MM.1S (cell line): ENCODE results near the gene KLF14.

Experiments used
- DNase-seq: peaks from one replicate; pipeline ENCODE4 v3.0.0-alpha.2; 2015
- H2AFZ ChIP-seq: fragments of 300-600 bp; sonication (generic); 2 replicates; pipeline ENCODE4 v1.6.0; 2016; ENCODE audit warnings: antibody characterized with exemption, low read length
- H3F3A ChIP-seq: fragments of 300-600 bp; sonication (generic); 2 replicates; pipeline ENCODE4 v1.6.1; 2016; ENCODE audit warnings: mild to moderate bottlenecking, antibody characterized with exemption, low read length, moderate library complexity, mixed read lengths; ENCODE audit not compliant: insufficient read depth
- H3K27ac ChIP-seq: fragments of 300-600 bp; sonication (generic); 2 replicates; pipeline ENCODE4 v1.5.1; 2016; ENCODE audit warnings: mild to moderate bottlenecking, low read length
- H3K27me3 ChIP-seq: fragments of 300-600 bp; sonication (generic); replicated peaks from 2 replicates; pipeline ENCODE4 v1.6.0; 2016; ENCODE audit warnings: low read length; ENCODE audit not compliant: insufficient read depth
- H3K36me3 ChIP-seq: fragments of 300-600 bp; sonication (generic); replicated peaks from 2 replicates; pipeline ENCODE4 v1.6.1; 2016; ENCODE audit warnings: mild to moderate bottlenecking, low read length, mixed read lengths; ENCODE audit not compliant: insufficient read depth
- H3K4me1 ChIP-seq: fragments of 300-600 bp; sonication (generic); 2 replicates; pipeline ENCODE4 v1.6.1; 2016; ENCODE audit warnings: low read length, mixed read lengths
- H3K4me2 ChIP-seq: fragments of 300-600 bp; sonication (generic); 2 replicates; pipeline ENCODE4 v1.6.0; 2016; ENCODE audit warnings: low read depth, low read length
- H3K4me3 ChIP-seq: fragments of 300-600 bp; sonication (generic); 2 replicates; pipeline ENCODE4 v1.5.1; 2016; ENCODE audit warnings: low read length, mixed read lengths
- H3K79me2 ChIP-seq: fragments of 300-600 bp; sonication (generic); 2 replicates; pipeline ENCODE4 v1.6.1; 2016; ENCODE audit warnings: mixed run types, low read length, mixed read lengths
- H3K9ac ChIP-seq: fragments of 300-600 bp; sonication (generic); 2 replicates; pipeline ENCODE4 v1.6.1; 2016; ENCODE audit warnings: low read length, mixed read lengths
- H3K9me2 ChIP-seq: fragments of 300-600 bp; sonication (generic); replicated peaks from 2 replicates; pipeline ENCODE4 v1.6.1; 2016; ENCODE audit warnings: mild to moderate bottlenecking, low read length, mixed read lengths; ENCODE audit not compliant: insufficient read depth
- H3K9me3 ChIP-seq: fragments of 300-600 bp; sonication (generic); replicated peaks from 2 replicates; pipeline ENCODE4 v1.6.1; 2016; ENCODE audit warnings: mild to moderate bottlenecking, low read length, mixed read lengths; ENCODE audit not compliant: insufficient read depth
- H4K20me1 ChIP-seq: fragments of 300-600 bp; sonication (generic); 2 replicates; pipeline ENCODE4 v1.6.1; 2016; ENCODE audit warnings: mild to moderate bottlenecking, low read length, moderate library complexity, mixed read lengths; ENCODE audit not compliant: insufficient read depth
- EZH2 ChIP-seq: fragments of 300-600 bp; sonication (generic); optimal IDR thresholded peaks from 2 replicates; pipeline ENCODE3; 2017; ENCODE audit warnings: low read depth, mild to moderate bottlenecking, antibody characterized with exemption, low read length, mixed read lengths
- EZH2phosphoT487 ChIP-seq: fragments of 300-600 bp; sonication (generic); IDR thresholded peaks from 2 replicates; pipeline ENCODE4 v1.6.1; 2018; ENCODE audit warnings: antibody characterized with exemption, low read length
- TF ChIP-seq, protein P1 (sequence below): fragments of 300-600 bp; sonication (generic); IDR thresholded peaks from 2 replicates; pipeline ENCODE4 v1.5.1; 2016; ENCODE audit warnings: antibody characterized with exemption, low read length, mixed read lengths

Gene KLF14

DNA sequence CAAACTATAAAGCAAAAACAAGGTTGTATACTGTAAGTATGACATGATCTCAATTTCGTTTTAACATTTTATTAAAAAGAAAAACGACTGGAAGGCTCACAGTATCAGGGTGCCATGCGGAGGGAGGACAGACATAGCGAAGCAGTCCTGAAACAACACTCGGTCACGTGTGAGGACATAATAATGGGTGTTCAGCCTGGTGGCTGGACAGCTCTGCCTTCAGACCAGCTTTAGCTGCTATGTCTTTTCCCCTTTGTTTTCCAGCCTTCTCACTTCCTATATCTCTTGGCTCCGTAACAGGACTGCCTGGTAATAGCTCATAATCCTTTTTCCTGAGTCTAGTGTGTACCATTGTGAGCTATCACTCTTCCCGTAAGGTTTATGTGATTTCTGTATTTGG, 18.4 kb upstream of the KLF14 start:
- Histone ChIP-seq H3K4me1 (no peaks in the 10 kb centered on the region), H3K27me3 (no peaks in the 10 kb centered on the region), H3K9me3 (no peaks in the 10 kb centered on the region), H3K4me3 (no peak overlapping the region), H4K20me1 (no peaks in the 10 kb centered on the region), H3K9ac (no peak overlapping the region), H3K9me2 (no peaks in the 10 kb centered on the region), H3K27ac (no peak overlapping the region), H3K79me2 (no peaks in the 10 kb centered on the region), H3K36me3 (no peaks in the 10 kb centered on the region), H2AFZ (no peak overlapping the region), H3F3A (no peaks in the 10 kb centered on the region), H3K4me2 (no peak overlapping the region)
- TF ChIP-seq EZH2phosphoT487: no peak
- no peak for TF ChIP-seq EZH2
- TF ChIP-seq, protein P1, sequence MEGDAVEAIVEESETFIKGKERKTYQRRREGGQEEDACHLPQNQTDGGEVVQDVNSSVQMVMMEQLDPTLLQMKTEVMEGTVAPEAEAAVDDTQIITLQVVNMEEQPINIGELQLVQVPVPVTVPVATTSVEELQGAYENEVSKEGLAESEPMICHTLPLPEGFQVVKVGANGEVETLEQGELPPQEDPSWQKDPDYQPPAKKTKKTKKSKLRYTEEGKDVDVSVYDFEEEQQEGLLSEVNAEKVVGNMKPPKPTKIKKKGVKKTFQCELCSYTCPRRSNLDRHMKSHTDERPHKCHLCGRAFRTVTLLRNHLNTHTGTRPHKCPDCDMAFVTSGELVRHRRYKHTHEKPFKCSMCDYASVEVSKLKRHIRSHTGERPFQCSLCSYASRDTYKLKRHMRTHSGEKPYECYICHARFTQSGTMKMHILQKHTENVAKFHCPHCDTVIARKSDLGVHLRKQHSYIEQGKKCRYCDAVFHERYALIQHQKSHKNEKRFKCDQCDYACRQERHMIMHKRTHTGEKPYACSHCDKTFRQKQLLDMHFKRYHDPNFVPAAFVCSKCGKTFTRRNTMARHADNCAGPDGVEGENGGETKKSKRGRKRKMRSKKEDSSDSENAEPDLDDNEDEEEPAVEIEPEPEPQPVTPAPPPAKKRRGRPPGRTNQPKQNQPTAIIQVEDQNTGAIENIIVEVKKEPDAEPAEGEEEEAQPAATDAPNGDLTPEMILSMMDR: no peak
- DNase-seq: no peak

- TF ChIP-seq, protein P1: no peak
- TF ChIP-seq EZH2phosphoT487: no peak
- no peak for TF ChIP-seq EZH2
- Histone ChIP-seq H3K9ac (no peak overlapping the region), H4K20me1 (no peaks in the 10 kb centered on the region), H3K36me3 (no peaks in the 10 kb centered on the region), H3K9me2 (no peaks in the 10 kb centered on the region), H3K79me2 (no peaks in the 10 kb centered on the region), H3K27ac (no peak overlapping the region), H3K4me1 (no peaks in the 10 kb centered on the region), H3K4me2 (no peak overlapping the region), H3F3A (no peaks in the 10 kb centered on the region), H3K9me3 (no peaks in the 10 kb centered on the region), H2AFZ (no peak overlapping the region), H3K27me3 (no peaks in the 10 kb centered on the region), H3K4me3 (no peak overlapping the region)
- DNase-seq: no peak
These were observed 16.7 kb upstream of the KLF14 start for GRCh38 chr7:130750755-130751154.

DNA sequence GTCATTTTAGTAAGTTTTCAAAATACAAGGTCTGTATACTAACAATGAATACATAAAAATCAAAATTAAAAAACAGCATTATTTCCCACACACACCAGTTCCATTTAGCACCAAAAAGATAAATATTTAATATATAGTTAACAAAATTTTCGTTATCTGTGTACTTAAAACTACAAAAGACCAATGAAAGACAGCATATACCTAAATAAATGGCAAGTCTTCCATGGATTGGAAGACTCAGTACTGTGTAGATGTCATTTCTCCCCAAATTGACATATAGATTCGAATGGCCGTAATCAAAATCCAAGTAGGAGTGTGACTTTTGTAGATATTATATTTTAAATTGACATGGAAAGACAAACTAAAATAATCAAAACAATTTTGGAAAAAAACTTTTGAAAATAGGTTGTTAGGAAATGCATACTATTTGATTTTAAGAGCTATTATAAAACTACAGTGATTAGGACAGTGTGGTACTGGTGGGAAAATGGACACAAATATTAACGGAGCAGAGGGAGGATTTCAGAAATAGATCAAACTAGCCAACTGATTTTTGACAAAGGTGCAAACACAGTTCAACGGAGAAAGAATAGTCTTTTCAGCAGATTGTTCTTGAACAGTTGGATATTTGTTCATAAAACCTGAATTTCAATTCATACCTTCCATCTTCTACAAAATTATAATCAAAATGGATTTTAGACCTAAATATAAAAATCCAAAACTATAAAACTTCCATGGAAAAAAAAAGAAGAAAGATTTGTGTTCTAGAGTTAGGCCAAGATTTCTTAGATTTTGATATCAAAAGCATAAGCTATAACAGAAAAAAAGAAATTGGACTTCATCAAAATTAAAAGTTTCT, 14.8 kb upstream of the KLF14 start:
- H3K27me3 ChIP-seq: no peaks in the 10 kb centered on the region
- TF ChIP-seq, protein P1: no peak
- TF ChIP-seq EZH2 (no peak), EZH2phosphoT487 (no peak)
- no peaks in the 10 kb centered on the region for H3K9me3 ChIP-seq

More for the DNA sequence above, 14.8 kb upstream of the KLF14 start:
- H2AFZ ChIP-seq: no peak overlapping the region
- H3K4me2 ChIP-seq: no peak overlapping the region
- H3K36me3 ChIP-seq: no peaks in the 10 kb centered on the region
- H3F3A ChIP-seq: no peaks in the 10 kb centered on the region
- H3K79me2 ChIP-seq: no peaks in the 10 kb centered on the region
- no peak for DNase-seq
- no peaks in the 10 kb centered on the region for H3K4me1 ChIP-seq
- H3K9ac ChIP-seq: no peak overlapping the region
- no peaks in the 10 kb centered on the region for H4K20me1 ChIP-seq
- no peaks in the 10 kb centered on the region for H3K9me2 ChIP-seq
- no peak overlapping the region for H3K27ac ChIP-seq
- no peak overlapping the region for H3K4me3 ChIP-seq
